ENCODE data around the gene AGER. TPM values are rescaled to one million over a fixed set of nuclear protein-coding genes. Genes with fewer than 3 reads are reported as not detected.

AGER gene
- total and polyA plus RNA-seq, 2 donors (not counting 3 experiments of a cell fraction or from before 2014, with no cell fraction given), result 5.1 to 18.5 TPM

DNA sequence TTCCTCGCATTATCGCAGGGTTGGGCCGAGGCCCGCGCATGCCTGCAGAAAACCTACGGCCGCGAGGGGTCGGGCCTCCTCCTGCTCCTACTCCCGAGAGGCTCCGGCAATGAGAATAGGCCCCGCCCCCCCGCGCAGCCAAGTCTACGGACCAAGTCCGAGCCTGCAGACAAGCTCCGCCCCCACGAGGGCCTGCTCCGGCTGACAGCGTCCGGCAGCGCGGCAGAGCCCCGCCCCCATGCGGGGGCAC, 11.5 kb upstream of the AGER start:
- intact Hi-C loops (cut with micrococcal nuclease) (loop anchor here (1.0 to 10.0 kb wide), 8 partner anchors 17 to 774 kb away; partner anchors contain the start of genes C6orf47, CSNK2B, FKBPL and GPANK1), dilution Hi-C loops (cut with MboI; ENCODE audit: extremely low pct_ligation_motif_present, low sequenced_read_pairs) (no loop called here)
- Histone ChIP-seq H3K4me1 (ENCODE audit: control insufficient read depth, extremely low read depth, insufficient read depth, low read length) (peaks cover 36% of the 10 kb centered on the region), H3K36me3 (ENCODE audit: control insufficient read depth in 2 of 2, extremely low read depth in 1 of 2, insufficient read depth in 2 of 2, low read length in 2 of 2) (peaks cover 0 to 4% of the 10 kb centered on the region in 2 experiments), H3K27me3 (ENCODE audit: control insufficient read depth in 2 of 2, insufficient read depth in 2 of 2, low read length in 2 of 2) (no peaks in the 10 kb centered on the region), H3K9me1 (replicated peaks; ENCODE audit: control insufficient read depth, extremely low read depth, insufficient read depth, low read length) (no peaks in the 10 kb centered on the region), H3K4me2 (ENCODE audit: insufficient read depth, low read length) (no peak overlapping the region), H4K20me1 (replicated peaks; ENCODE audit: control insufficient read depth, extremely low read depth, insufficient read depth, low read length) (no peaks in the 10 kb centered on the region), H3K9me3 (replicated peaks; ENCODE audit: control insufficient read depth, insufficient read depth, low read length) (no peaks in the 10 kb centered on the region), H3K9ac (replicated peaks; ENCODE audit: extremely low read depth, insufficient read depth, low read length) (peak overlapping the region; percentile 99), H3K27ac (ENCODE audit: insufficient read depth, low read depth, low read length) (peak overlapping the region; percentile 99), H2AFZ (ENCODE audit: low read depth, low read length) (no peak overlapping the region), H3K4me3 (replicated peaks in 1 of 3; ENCODE audit: insufficient read depth in 1 of 3, low read depth in 1 of 3, low read length in 3 of 3) (no peak overlapping the region), H3K79me2 (ENCODE audit: control insufficient read depth, insufficient read depth, low read length) (peaks cover 4% of the 10 kb centered on the region)
- TF ChIP-seq GATA2 (IDR thresholded peaks at IDR 0.05; ENCODE audit: insufficient read depth, insufficient read length, low read depth, low read length) (no peak), MYC (IDR thresholded peaks at IDR 0.05; ENCODE audit: low read depth, low read length) (peak; percentile 77), JUN (IDR thresholded peaks at IDR 0.05; ENCODE audit: borderline replicate concordance, insufficient read depth, insufficient read length, low read depth) (no peak), POLR2AphosphoS5 (IDR thresholded peaks at IDR 0.05; ENCODE audit: insufficient read depth, low read depth, low read length) (no peak), FOS (IDR thresholded peaks at IDR 0.05; ENCODE audit: borderline replicate concordance, insufficient read depth, low read length) (no peak)
- TF ChIP-seq, protein P1, sequence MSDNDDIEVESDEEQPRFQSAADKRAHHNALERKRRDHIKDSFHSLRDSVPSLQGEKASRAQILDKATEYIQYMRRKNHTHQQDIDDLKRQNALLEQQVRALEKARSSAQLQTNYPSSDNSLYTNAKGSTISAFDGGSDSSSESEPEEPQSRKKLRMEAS (IDR thresholded peaks at IDR 0.05; ENCODE audit: insufficient read depth, insufficient read length), result no peak
- TF ChIP-seq, protein P2, sequence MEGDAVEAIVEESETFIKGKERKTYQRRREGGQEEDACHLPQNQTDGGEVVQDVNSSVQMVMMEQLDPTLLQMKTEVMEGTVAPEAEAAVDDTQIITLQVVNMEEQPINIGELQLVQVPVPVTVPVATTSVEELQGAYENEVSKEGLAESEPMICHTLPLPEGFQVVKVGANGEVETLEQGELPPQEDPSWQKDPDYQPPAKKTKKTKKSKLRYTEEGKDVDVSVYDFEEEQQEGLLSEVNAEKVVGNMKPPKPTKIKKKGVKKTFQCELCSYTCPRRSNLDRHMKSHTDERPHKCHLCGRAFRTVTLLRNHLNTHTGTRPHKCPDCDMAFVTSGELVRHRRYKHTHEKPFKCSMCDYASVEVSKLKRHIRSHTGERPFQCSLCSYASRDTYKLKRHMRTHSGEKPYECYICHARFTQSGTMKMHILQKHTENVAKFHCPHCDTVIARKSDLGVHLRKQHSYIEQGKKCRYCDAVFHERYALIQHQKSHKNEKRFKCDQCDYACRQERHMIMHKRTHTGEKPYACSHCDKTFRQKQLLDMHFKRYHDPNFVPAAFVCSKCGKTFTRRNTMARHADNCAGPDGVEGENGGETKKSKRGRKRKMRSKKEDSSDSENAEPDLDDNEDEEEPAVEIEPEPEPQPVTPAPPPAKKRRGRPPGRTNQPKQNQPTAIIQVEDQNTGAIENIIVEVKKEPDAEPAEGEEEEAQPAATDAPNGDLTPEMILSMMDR (IDR thresholded peaks at IDR 0.05; ENCODE audit: extremely low read depth in 1 of 2, insufficient read depth in 1 of 2, low read depth in 1 of 2, low read length in 2 of 2), result peak; percentile 21 to 57
- peak; percentile 99 for FAIRE-seq
- POLR2A ChIA-PET, result interaction anchor here (0.7 to 1.6 kb wide), 7 partner anchors 9 to 68 kb away, joined by 3 to 9 read pairs (median 4); partner anchors contain the start of genes ATF6B and FKBPL
- peak; percentile 100 for DNase-seq (ENCODE audit: low read depth, low spot score)
- BruUV-seq (replicated peaks), result no TSS peak
- CTCF ChIA-PET, result interaction anchor here (0.8 to 1.6 kb wide), 22 partner anchors 9 to 643 kb away, joined by 3 to 24 read pairs (median 3); partner anchors contain the start of genes AGPAT1, ATF6B, FKBPL and NOTCH4

Measured in endothelial cell of umbilical vein (primary cell).